Measurements from ENCODE around the gene SLC39A2.
"Not testable (repeated sequence)": the region's sequence is repeated elsewhere in the genome, so short reads cannot be mapped to it uniquely, and the experiment has no call there.

The SLC39A2 gene

DNA sequence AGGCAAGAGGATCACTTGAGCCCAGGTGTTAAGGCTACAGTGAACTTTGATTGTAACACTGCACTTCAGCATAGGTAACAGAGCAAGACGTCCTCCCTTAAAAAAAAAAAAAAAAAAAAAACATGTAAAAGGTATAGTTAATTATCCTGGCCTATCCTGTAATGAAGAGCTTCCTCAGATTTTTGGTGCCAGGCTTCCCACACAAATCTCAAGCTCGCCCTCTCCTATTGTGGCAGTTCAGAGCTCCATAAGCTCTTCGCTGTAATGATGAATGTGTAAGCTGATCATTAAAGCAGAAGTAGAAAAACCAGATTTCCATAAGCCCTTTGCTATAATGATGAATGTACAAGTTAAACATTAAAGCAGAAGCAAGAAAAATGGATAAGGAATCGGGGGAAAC is 2.0 kb upstream of the SLC39A2 start:
- DNase-seq (ENCODE audit: low read depth): no peak

DNA sequence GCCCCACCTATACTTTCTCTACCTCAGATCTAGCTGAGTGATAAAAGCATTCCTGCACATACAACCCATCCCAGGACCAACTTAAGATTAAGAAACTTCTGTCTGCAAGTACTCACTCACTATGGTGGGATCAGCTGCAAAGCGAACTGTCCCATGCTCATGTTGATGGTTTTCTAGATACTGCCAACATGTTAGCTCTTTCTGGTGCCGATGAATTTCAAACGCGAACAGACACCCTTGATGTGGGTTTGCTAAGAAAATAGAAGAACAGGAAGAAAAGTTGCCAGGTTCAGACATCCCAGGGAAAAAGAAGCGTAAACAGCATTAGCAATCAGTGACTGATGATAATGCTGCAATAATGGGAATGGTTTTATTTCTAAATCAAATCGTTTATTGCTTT is 1.5 kb upstream of the SLC39A2 start:
- DNase-seq (ENCODE audit: low read depth): no peak

DNA sequence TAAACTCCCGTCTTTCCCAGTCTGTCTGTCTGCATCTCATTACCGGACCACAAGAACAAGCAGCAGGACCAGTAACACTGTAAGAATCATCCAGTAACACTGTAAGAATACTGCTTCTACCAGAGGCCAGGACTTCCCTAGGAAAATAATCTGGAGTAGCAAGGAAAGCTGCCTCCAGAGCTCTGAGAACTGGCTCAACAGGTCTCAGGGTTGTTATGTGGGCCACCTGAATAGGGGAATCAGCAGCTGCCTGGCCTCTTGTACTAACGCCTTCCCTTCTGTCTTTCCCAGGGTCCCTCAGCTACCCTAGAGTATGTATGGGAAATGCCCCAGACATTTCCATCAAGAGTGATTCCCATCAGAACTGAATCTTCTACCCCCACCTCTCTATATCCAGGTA is 954 bp upstream of the SLC39A2 start:
- no peak for DNase-seq (ENCODE audit: low read depth)

DNA sequence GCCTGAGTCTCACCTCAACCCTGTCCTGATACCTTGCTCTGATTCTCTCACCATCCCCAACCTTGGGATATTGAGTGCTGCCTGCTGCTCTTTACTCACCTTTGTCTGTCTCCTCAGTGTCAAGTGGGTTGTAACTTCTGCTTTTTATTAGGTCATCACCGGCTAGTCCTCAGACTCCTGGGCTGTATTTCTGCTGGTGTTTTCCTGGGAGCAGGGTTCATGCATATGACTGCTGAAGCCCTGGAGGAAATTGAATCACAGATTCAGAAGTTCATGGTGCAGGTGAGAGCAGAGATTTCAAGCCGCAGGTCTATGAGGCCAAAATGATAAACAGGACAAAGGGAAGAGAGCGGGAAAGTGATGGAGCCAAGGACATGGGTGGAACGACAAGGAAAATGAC is 498 bp downstream of the SLC39A2 start:
- DNase-seq (ENCODE audit: low read depth): no peak

DNA sequence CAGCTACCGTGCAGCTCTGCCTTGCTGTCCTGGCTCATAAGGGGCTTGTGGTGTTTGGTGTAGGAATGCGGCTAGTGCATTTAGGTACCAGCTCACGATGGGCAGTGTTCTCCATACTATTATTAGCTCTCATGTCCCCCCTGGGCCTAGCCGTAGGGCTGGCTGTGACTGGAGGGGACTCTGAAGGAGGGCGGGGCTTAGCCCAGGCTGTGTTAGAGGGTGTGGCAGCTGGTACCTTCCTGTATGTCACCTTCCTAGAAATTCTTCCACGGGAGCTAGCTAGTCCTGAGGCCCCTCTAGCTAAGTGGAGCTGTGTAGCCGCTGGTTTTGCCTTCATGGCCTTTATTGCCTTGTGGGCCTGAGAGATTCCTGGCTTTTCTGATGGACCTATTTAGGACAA is 2.1 kb downstream of the SLC39A2 start:
- no peak for DNase-seq (ENCODE audit: low read depth)

DNA sequence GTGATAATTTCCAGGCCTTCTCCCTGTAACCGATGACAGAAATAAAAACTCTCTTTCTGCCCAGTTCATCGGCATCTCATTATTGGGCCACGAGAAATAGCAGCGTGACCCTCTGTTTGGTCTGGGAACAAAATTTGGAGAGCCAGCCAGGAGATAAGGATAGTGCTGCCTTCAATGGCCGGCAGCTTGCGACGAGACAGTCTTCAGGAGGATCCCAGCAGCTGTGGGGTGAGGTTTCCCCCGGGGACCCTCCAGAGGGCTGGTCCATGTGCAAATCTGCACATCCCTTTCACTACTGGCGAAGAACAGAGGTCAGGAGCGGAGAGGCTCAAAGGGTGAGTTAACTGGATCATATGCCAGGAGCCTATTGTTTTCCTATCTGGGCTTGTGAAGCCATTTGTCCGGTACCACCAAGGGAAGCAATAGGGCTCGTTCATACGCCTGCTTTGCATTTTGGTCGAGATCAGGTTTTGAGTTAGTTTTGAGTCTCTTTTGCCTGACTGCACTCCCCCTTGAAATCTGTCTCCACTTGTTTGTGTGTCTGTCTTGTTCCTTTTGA is 4.8 kb downstream of the SLC39A2 start:
- no peak for DNase-seq (ENCODE audit: low read depth)

DNA sequence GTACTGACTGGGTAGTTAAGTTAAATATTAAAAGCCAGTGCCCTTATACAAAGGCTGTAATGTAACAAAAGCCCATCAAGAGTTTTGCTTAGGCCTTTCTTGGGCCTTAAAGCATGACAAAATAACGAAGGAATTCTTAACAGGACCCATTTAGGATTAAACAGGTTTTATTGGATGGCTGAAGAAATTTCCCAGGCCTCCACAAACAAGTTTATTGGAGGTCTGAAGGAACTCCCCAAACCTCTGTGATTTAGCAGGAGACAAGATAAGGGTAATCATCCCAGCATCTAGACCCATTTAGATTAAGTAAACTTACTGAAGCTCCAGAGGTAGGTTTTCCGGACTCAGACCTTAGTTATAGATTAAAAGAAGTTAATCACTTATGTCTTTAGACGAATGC is 10.6 kb downstream of the SLC39A2 start:
- not testable (repeated sequence) for DNase-seq (ENCODE audit: low read depth)

DNA sequence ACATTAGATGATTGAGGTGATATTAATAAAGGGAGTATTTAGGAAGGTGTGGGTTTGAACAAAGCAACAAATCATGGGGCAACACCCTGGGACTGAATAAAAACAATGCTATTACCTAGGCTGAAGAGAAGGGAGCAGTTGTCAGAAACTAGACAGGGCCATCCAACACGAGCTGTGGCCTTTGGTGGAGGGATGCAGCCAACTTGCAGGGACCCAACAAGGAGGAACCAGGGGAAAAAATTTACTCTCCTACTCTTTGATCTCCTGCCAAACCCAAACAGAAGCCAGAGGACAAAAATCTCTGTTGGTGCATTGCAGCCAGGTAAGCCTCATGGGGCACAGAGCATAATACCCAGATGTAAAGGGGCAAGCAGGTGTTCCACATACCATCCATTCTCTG is 12.0 kb downstream of the SLC39A2 start:
- no peak for DNase-seq (ENCODE audit: low read depth)

DNA sequence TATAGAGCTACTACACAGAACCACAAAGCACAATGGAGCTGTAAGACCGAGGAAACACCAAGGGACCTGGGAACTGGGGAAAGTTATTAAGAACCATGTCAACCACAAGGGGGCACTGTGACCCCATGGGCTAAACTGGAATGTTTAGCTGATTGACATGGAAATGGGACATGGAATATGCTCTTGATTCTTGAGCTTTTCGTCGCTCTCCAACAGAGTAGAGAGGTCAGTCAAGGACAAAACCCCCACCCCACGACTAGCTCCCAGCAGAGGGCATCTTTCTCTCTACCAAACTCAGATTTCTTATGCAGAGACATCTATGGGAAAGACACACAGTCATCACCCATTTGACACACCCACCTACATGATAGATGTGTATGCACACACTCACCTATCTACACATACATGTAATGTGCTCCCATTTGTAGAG is 15.7 kb downstream of the SLC39A2 start:
- DNase-seq (ENCODE audit: low read depth): peak; percentile 76

DNA sequence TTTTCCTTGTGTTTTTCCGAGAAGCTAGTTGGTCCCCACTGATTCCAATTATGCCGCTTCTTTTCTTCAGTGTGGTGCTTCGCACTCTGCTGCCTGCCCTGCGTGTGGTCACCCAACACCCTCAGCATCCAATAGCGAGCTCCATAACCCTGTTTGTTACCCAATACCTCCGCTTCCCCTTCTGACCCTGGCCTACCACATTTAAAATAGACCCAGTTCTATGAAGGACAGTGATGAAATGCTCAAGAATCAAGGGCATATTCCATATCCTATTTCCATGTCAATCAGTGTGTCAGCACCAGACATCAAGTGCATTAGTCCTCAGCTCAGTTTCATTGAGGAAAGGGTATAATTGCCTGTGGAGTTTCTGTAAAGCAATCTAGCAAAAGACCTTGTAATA is 16.2 kb downstream of the SLC39A2 start:
- DNase-seq (ENCODE audit: low read depth): no peak

DNA sequence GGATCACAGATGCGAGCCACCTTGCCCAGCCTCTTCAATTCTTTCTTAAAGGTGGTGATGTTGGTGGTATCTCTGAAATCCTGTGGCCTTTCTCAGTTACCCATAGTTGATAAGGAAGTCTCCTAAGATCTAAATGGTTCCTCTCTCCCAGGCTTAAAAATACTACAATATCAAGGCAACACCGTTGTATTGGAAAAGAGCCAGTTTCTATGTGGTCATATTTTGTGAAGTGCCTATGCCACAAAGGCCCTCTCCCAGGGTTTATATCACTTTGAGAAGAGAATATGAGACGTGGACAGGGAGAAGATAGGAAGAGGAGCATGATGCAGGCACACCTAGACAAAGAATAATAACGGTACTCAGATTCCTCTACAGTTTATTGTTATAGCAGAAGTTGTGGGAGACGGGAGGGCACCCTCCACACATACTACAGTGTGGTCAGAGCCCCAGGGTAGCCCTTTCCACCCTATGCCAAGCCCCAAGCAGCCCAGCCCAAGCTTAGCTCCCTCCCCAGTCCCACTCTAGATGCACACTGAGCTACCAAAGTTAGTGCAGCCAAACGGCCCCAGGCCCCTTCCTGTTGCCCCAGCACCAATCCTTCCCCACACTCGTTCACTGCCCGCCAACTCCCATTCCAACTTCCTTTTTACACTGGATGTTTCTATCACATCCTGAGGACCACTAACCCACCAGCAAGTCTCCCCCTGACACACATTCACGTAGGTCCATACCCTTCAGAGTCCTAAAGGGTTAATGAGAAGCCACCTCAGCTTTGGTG is 17.5 kb downstream of the SLC39A2 start:
- DNase-seq (ENCODE audit: low read depth): no peak

DNA sequence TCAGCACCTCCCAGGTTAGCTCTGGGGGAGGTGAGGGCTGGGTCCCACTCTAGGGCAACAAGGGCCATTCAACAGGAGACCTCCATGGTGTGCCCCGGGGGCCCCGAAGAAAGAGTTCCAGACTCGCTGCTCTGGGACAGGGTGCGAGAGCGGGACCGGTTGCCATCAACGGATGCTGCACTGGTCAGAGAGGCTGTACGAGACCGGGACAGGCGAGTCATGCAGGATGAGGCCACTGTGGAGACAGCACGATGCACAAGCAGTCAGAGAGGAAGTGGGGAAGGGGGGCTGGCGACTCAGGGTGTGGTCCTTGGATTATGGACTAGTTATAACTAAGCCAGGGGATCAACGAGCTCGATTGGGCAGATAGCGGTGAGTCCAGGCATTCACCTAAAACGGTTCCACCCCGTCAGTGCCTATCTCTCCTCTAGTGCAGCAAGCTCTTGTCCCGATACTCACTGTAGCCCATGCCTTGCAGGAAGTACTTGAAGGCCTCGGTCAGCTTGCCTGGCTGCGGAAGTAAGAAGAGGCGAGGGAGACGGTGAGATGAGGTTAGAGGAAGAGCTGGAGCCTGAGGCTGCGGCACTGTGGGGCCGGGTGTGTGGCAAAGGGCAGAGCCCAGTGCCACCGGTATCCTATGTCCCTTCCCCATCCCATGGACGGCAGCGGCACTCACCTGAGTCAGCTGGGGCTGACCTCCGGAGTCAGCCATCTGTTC is 18.6 kb downstream of the SLC39A2 start:
- DNase-seq (ENCODE audit: low read depth): no peak

DNA sequence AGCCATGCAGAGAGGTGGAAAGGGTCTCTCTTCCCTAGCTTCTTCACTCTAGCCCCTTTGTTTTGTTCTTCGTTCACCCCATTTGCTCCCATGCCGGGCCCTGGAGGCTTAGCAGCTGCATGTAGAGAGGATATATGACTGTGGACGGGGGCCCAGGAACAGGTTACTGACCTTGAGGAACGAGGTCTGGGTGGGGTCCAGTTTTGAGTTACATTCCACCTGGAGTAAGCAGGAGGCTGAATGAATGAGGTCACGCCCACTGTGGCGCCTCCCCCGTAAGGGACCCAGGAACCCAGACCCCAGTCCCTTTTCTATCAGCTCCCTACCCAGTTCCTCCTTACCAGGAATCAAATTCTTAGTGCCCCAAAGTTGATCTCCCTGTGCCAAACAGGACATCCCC is 19.2 kb downstream of the SLC39A2 start:
- DNase-seq (ENCODE audit: low read depth): no peak

DNA sequence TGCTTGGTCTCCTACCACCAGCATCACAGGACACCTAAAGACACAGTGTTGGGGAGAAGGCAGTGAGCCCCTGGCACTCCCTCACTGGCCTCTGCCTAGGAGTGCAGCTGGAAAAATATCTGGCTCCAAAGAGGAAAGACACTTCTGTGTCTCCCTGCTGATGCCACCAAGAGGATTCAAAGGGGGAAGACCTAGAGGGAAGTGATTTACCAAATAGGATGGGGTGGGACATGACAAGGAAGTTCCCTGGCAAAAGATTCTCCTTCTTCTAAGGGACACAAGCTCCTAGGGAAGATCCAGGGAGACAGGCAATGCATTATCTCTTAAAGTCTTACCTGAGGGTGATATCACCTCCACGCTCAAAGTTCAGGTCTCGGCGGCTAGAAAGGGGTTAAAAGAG is 19.7 kb downstream of the SLC39A2 start:
- no peak for DNase-seq (ENCODE audit: low read depth)

DNA sequence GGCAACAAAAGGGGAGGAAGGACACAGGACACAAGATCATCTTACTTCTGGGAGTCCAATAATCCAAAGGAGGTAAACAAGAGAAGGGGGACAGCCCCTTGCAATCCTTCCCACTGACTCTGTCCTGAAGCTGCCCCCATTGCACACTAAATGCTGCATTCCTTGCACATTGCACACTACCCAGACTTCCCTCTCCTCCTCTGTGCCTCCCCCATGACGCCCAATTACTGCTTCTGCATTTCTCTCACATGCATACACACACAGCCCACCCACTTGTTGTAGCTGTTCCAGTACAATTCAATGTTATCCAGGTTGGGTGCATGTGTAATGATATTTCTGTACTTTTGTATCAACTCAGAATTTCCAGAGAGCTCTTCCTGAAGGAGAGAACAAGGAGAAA is 20.3 kb downstream of the SLC39A2 start:
- DNase-seq (ENCODE audit: low read depth): no peak

DNA sequence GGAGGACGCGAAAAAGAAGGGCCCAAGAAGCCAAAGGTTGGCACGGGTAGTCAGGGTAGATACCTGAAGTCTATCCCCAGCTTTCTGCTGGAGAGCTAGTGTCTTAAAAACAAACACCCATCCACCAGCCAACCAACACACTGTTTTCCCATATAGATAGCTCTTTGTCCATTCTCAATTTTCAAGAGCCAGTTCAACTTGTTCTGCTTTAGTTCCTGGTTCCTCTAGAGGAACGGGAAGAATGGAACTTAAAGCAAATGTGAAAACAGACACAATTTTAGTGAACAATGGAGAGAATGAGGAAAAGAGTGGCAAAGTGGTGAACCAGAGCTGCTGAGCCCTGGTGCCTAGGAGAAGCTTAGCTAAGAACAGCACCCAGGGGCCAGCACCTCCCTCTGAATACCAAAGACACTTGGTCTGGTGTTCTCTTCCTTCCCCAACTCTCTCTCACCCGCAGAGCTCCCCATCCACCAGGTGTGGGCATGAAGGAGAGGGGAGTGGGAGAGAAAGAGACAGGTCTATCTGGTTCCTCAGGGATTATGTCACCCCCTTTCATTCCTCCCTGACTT is 22.0 kb downstream of the SLC39A2 start:
- DNase-seq (ENCODE audit: low read depth): no peak

DNA sequence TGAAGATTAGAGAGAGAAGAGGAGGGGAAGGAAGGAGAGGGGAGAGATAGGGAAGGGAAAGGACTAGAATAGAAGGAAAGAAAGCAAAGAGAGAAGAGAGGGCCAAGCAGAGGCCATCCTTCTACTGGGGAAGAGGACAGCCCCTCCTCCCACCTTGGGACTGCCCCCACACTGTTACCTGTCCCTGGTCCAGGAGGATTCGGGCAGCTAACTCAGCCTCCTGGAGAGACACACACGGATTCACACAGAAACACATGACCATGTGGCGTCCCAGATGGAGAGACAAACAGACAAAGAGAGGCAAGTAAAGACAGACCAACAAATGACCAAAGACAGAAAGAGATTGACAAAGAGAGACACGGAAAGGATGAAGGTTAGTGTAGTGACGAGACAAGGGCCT is 23.6 kb downstream of the SLC39A2 start:
- DNase-seq (ENCODE audit: low read depth): no peak

DNA sequence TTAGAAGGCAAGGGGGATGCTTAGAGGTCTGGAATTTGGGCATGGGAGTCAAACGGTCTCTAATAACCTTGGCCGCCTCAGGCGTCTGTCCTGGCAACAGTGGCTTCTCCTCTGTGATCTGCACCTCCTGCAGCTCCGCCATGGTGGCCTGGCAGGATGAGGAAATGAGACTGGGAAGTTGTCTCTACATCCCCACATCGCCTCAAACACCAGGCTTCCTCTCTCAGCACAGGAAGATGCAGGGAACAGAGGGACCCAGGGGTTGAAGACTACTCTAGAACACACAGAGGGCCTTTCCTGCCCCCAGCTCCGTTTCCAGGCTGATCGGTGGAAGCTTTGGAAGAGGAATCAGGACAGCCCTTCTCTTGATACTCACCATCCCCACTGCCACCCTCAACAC is 24.1 kb downstream of the SLC39A2 start:
- no peak for DNase-seq (ENCODE audit: low read depth)

DNA sequence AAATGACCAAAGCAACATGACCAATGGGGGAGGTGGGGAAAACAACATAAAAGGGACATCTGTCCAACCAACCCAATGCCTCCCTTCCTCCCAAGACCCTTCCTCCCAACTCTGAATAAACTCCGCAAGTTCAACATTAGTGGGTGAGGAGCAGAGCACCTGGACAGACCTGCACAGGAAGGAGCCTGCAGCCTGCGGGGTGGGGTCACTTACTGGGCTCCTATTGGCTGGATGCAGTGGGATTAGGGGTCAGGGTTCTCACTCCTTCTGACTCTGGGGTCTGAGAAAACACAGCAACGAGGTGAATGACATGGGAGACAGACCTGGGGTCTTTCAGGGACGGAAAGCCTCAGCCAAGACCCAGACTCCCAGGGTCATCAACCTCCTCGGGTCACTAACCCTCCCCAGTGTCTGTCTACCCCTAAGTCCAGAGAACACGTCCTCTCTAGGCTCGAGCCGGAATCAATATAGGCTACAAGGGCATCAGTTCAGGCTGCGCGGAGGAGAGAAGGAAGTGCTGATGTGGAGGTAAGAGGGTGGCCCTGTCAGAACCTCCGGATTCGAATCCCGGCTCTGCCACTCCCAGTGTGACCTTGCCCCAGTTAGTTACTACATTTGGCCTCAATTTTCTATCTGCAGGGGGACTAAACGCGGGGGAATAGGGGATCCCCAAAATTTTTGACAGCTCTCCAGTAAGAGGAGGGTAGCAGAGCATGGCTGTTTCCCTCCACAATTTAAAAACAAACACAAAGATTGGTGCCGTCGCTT is 24.9 kb downstream of the SLC39A2 start:
- no peak for DNase-seq (ENCODE audit: low read depth)

DNA sequence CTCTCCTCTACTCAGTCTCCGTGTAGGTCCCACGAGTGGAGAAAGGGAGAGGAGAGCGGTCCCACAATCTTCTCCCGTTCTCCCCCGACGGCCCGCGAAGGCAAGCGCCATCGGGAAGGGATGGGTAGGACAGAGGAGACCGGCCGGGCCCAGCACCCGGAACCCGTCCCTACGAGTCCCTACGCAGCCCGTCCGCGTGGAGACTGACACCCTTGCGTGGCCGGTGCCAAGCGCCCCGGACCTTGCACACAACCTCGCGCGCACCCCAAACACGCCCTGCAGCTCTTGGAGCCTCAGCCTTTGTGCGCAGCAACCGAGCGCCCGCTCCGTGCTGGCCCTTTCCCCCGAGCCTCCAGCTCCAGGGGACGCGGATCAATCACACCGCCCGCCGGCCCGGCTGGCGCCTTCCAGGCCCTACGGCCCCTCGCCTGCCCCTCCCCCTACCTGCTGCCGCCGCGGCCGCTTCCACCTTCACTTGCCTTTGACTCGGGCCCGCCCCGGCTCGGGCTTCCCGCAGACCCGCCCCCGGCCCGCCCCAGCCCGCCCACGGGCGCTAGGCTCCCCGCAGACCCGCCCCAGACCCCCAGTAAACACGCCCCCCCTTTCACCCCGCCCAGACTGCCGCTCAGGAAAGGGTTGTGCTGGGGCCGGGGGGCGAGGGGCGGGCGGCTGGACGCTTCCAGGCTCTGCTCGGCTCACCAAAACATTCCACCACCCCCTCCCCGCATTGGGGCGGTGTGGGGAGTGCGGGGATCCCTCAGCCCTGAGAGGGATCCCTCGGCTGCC is 25.7 kb downstream of the SLC39A2 start, which contains the start of gene NDRG2:
NDRG2 (minus strand) TSS at position 477 of the 786 bp plus-strand sequence. CDS start 1,746 bp downstream, outside the sequence.
- DNase-seq (ENCODE audit: low read depth): no peak

Measured in HS-27A (cell line).